ENCODE data around the gene LDHAL6B. TPM values are rescaled to one million over a fixed set of nuclear protein-coding genes. Genes with fewer than 3 reads are reported as not detected.

The LDHAL6B gene
- total RNA-seq, 4 donors from 2014 or later: not detected

DNA sequence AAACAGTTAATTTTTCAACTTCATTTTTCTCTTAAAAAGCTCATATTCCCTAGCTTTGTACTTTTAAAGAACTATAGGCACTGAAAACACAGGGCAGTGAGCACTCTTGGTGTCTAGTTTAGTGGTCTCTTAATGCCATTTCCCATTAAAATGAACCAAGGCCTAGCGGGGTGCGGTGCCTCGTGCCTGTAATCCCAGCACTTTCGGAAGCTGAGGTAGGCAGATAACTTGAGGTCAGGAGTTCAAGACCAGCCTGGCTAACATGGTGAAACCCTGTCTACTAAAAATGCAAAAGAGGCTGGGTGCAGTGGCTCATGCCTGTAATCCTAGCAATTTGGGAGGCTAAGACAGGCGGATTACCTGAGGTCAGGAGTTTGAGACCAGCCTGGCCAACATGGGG is 45.5 kb downstream of the LDHAL6B start:
- peaks cover 0 to 6% (median 0%) of the 10 kb centered on the region in 4 donors for H3K4me1 ChIP-seq
- intact Hi-C loops (cut with DNase I): no loop called here
- peaks cover 0 to 27% (median 21%) of the 10 kb centered on the region in 4 donors for H3K36me3 ChIP-seq
- H3K9me3 ChIP-seq: no peaks in the 10 kb centered on the region
- 94% methylated on average over 5 of the region's 5 CpGs for WGBS
- no peak overlapping the region for H3K27ac ChIP-seq (replicated peaks in 1 of 4)
- H3K4me3 ChIP-seq: no peak overlapping the region
- TF ChIP-seq EP300 (IDR thresholded peaks at IDR 0.05): no peak
- TF ChIP-seq, protein P1, sequence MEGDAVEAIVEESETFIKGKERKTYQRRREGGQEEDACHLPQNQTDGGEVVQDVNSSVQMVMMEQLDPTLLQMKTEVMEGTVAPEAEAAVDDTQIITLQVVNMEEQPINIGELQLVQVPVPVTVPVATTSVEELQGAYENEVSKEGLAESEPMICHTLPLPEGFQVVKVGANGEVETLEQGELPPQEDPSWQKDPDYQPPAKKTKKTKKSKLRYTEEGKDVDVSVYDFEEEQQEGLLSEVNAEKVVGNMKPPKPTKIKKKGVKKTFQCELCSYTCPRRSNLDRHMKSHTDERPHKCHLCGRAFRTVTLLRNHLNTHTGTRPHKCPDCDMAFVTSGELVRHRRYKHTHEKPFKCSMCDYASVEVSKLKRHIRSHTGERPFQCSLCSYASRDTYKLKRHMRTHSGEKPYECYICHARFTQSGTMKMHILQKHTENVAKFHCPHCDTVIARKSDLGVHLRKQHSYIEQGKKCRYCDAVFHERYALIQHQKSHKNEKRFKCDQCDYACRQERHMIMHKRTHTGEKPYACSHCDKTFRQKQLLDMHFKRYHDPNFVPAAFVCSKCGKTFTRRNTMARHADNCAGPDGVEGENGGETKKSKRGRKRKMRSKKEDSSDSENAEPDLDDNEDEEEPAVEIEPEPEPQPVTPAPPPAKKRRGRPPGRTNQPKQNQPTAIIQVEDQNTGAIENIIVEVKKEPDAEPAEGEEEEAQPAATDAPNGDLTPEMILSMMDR (IDR thresholded peaks at IDR 0.05): no peak
- H3K27me3 ChIP-seq: no peaks in the 10 kb centered on the region
- no peak for DNase-seq (ENCODE audit: extremely low spot score)

DNA sequence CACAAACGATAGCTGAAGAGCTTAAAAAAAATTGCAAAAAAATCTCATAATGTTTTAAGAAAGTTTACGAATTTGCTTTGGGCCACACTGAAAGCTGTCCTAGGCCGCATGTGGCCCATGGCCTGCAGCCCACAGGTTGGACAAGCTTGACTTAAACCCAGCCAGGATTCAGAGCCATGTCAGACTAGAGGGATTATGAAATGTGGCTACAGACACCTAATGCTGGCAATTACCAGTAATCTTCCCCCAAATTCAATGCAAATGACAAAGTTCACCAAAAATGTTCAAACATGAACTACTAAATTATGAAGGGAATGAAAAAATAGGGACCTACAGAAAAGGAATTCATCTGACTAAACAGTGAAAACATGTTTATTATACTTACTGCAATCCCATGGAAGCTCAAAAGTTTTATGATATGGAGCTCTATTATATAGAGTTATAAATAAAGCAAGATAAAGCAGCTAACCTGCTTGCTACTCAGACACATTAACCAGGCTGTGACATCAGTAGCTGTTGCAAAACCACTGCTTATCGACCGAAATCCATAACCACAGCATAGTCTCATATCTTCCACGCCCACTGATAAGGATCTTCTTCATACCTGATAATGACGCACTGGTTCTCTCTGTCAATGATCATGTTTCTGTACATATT is 49.2 kb downstream of the LDHAL6B start:
- H3K4me3 ChIP-seq: no peak overlapping the region
- no peaks in the 10 kb centered on the region for H3K9me3 ChIP-seq
- H3K27ac ChIP-seq (replicated peaks in 1 of 4): no peak overlapping the region
- H3K4me1 ChIP-seq: no peaks in the 10 kb centered on the region
- H3K36me3 ChIP-seq: peaks cover 6 to 27% (median 21%) of the 10 kb centered on the region in 4 donors
- 88% methylated on average over 7 of the region's 7 CpGs for WGBS
- TF ChIP-seq POLR2AphosphoS5 (IDR thresholded peaks at IDR 0.05) (no peak), POLR2A (IDR thresholded peaks at IDR 0.05; ENCODE audit: low read depth) (no peak), EP300 (IDR thresholded peaks at IDR 0.05) (no peak)
- TF ChIP-seq, protein P1 (IDR thresholded peaks at IDR 0.05): no peak
- intact Hi-C loops (cut with DNase I): no loop called here
- H3K27me3 ChIP-seq: no peaks in the 10 kb centered on the region
- no peak for DNase-seq (ENCODE audit: extremely low spot score)

DNA sequence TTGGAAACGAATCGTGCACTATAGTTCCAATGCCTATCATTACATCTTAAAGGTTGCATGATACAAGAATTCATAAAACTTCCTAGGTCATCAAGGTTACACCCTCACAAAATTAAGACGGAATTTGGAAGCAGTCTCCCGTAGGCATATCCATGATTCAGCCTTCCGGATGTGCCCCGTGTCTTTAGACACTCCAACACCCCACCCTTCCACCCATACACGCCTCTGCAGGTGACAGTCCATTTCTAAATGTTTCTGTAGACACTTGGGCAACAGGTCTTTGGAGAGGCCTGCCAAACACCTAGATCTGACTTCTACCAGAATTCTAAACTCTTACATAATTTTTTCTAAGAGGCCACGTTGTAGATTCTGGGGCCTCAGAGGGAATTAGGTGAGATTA is 49.8 kb downstream of the LDHAL6B start:
- Histone ChIP-seq H3K4me1 (no peaks in the 10 kb centered on the region), H3K36me3 (peaks cover 6 to 27% (median 21%) of the 10 kb centered on the region in 4 donors), H3K4me3 (no peak overlapping the region), H3K27me3 (no peaks in the 10 kb centered on the region), H3K9me3 (no peaks in the 10 kb centered on the region), H3K27ac (replicated peaks in 1 of 4) (no peak overlapping the region)
- TF ChIP-seq EP300 (IDR thresholded peaks at IDR 0.05): no peak
- no peak for TF ChIP-seq POLR2A (IDR thresholded peaks at IDR 0.05; ENCODE audit: low read depth)
- TF ChIP-seq POLR2AphosphoS5 (IDR thresholded peaks at IDR 0.05): no peak
- TF ChIP-seq, protein P1 (IDR thresholded peaks at IDR 0.05): no peak
- DNase-seq (ENCODE audit: extremely low spot score): no peak
- WGBS: 82% methylated on average over 8 of the region's 8 CpGs
- intact Hi-C loops (cut with DNase I): no loop called here

DNA sequence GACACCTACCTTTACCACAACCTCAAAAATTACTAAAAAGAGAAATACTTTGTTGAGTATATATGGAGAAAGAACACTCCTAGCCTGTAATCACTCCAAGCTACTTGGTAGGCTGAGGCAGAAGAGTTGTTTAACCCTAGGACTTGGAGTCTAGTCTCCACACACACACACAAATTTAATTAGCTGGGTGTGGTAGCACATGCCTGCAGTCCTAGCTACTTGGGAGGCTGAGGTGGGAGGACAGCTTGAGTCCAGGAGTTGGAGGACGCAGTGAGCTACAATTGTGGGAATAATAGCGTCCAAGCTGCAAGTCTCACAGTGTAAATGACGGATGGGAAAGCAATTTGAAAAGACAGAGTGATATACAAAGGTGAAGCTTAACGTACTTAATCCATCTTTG is 50.5 kb downstream of the LDHAL6B start:
- Histone ChIP-seq H3K27me3 (no peaks in the 10 kb centered on the region), H3K4me1 (no peaks in the 10 kb centered on the region), H3K9me3 (no peaks in the 10 kb centered on the region), H3K4me3 (no peak overlapping the region), H3K27ac (replicated peaks in 1 of 4) (no peak overlapping the region), H3K36me3 (peaks cover 6 to 31% (median 21%) of the 10 kb centered on the region in 4 donors)
- WGBS: 74% methylated on average over 4 of the region's 4 CpGs
- DNase-seq (ENCODE audit: extremely low spot score): no peak
- intact Hi-C loops (cut with DNase I): no loop called here
- TF ChIP-seq, protein P1 (IDR thresholded peaks at IDR 0.05): no peak
- TF ChIP-seq POLR2A (IDR thresholded peaks at IDR 0.05; ENCODE audit: low read depth) (no peak), EP300 (IDR thresholded peaks at IDR 0.05) (no peak), POLR2AphosphoS5 (IDR thresholded peaks at IDR 0.05) (no peak)

Small RNAs within 50 kb of the gene (small RNA-seq; reads per million reads assigned to genes)
- gene MIR2116 (0.17 to 0.34 (median 0.19) reads per million in 3 donors), gene RNU4-80P (0 reads per million in 3 donors)

Other genes with a start within 250 kb of the LDHAL6B start
- 10 to 100 TPM; 14.1 to 19.9 (median 18.4) TPM for gene RNF111, start 219.2 kb upstream of the LDHAL6B start, total RNA-seq
- gene CCNB2, start 101.7 kb upstream of the LDHAL6B start, total RNA-seq: 1 to 10 TPM in 1 of 4 donors, not detected in 3; 1.6 TPM
- gene MYO1E, start 166.0 kb downstream of the LDHAL6B start, total RNA-seq: 10 to 100 TPM; 32.7 to 39.9 (median 37.6) TPM
- gene FAM81A, start 231.3 kb downstream of the LDHAL6B start, total RNA-seq: 1 to 10 TPM in 2 of 4 donors, under 1 TPM in 2; 0.33 to 1.2 (median 0.84) TPM

Data from esophagus muscularis mucosa (tissue), 4 donors.